HCEC 1CT (cell line): ENCODE data around the gene VPS25.
"Not testable (repeated sequence)": the region's sequence is repeated elsewhere in the genome, so short reads cannot be mapped to it uniquely, and the experiment has no call there.

Experiments
- DNase-seq: peaks from one replicate; pipeline ENCODE4 v3.0.0-alpha.2; 2017

VPS25 gene

DNA sequence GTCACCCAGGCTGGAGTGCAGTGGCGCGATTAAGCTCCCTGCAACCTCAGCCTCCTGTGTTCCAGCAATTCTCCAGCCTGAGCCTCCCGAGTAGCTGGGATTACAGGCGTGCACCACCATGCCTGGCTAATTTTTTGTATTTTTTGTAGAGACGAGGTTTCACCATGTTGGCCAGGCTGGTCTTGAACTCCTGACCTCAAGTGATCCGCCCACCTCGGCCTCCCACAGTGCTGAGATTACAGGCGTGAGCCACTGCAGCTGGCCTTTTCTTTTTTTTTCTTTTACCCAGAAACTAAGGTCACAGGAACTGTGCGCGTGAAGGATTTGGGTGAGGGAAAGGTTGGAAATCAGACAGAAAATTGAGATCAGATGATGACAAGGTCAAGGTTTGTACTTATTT is 3.3 kb upstream of the VPS25 start:
- not testable (repeated sequence) for DNase-seq

DNA sequence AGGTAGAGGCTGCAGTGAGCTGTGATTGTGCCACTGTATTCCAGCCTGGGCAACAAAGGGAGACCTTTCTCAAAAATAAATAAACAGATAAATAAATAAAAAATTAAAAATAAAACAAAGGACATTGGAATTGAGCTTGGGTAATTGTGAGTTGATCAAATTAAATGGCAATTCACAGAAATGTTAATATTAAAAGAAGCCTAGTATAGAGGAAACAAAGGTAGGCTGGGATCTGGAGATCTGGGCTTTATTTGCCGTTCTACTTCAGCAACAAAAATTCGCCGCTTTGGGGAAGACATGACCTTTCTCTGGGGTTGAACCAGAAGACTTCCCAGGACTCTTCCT is 332 bp upstream of the VPS25 start:
- DNase-seq: no peak

DNA sequence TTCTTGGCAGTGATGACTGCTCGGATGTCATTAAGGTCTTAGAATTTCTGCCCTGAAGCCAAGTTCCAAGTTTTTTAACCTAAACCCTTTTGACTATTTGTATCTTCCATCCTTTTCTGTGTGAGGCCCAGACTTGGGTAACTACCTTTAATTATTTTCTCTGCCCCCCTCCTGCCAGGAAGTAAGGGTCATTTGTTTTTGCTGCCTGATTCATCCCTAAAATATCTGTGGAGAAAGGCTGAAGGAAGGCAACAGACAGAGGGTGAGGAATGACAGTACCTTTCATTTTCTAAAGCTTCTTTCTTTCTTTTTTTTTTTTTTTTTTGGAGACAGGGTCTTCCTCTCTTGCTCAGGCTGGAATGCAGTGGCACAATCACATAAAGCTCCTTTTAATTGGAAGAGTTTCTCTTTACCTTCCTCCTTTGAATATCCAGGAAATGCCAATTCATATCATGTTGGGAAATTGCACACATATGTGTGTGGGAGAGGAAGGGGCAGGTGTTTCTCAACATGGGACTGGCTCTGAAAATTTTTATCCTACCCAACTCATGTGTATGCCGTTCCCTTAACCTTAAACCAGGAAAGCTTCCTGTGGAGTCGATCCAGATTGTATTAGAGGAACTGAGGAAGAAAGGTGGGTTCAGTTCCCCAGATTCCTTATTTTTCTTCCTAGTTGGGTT is 957 bp downstream of the VPS25 start:
- peak; percentile 59 for DNase-seq

DNA sequence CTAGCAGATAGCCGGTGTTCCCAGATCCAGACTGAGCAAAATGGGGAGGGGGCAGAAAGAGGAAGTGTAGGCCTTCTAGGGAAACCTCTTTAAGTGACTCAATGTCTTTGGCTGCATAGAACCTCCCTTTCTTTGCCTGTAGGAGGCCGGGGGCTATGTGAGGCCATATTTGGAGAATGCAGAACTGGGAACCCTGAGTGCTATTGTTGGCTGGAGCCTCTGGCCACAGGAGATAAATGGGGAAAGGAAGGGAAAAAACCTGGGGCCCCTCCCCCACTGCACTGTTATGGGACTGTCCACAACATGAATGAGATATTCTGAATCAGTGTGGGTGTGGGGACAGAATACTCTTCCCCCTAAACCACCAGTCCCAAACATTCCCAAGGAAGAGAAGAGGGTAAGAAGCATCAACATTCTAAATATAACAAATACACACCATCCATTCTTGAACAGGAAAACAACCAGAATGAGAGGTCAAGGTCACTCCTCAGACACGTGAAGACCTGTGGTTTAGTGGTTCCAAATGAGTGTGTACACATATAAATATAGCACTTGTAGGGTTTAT is 2.4 kb downstream of the VPS25 start:
- DNase-seq: no peak

DNA sequence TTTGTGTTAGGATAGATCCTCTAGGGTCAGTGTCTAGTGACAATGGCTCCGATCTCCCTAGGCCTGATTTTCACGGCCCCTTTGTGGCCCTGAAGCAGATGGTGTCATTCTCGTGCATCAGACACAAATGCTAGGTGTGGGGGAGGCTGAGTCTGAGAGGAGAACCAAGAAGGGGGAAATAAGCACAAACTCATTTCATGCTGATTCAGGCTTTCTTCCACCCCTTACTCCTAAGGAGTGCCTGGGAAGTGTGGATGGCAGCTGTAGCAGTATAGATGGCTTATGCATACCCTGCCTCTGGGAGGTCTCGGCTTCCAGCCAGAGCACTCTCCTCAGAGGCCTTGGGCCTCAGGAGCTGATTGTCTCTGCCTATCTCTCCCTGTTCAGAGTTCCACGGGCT is 5.3 kb downstream of the VPS25 start:
- DNase-seq: no peak

DNA sequence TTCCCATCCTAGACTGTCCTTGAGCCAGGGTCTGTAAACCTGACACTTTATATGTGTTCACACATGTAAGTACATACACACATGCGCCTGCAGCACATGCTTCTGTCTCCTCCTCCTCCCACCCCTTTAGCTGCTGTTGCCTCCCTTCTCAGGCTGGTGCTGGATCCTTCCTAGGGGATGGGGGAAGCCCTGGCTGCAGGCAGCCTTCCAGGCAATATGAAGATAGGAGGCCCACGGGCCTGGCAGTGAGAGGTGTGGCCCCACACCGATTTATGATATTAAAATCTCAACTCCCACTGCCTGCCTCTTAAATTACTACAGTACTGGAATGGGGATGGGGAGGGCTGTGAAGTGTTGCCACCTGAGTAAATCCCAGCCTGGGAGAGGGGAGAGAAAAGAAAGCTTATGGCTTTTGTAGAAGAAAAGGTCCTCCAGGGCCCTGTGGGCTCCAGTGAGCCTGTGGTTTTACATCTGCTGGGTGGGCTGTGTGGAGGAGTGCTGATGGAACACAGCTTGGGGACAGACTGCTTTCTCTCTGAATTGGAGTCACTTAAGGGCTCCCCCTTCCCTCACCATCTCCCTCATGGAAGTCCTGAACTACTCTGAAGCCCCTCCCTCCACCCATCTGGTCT is 6.2 kb downstream of the VPS25 start:
- no peak for DNase-seq

DNA sequence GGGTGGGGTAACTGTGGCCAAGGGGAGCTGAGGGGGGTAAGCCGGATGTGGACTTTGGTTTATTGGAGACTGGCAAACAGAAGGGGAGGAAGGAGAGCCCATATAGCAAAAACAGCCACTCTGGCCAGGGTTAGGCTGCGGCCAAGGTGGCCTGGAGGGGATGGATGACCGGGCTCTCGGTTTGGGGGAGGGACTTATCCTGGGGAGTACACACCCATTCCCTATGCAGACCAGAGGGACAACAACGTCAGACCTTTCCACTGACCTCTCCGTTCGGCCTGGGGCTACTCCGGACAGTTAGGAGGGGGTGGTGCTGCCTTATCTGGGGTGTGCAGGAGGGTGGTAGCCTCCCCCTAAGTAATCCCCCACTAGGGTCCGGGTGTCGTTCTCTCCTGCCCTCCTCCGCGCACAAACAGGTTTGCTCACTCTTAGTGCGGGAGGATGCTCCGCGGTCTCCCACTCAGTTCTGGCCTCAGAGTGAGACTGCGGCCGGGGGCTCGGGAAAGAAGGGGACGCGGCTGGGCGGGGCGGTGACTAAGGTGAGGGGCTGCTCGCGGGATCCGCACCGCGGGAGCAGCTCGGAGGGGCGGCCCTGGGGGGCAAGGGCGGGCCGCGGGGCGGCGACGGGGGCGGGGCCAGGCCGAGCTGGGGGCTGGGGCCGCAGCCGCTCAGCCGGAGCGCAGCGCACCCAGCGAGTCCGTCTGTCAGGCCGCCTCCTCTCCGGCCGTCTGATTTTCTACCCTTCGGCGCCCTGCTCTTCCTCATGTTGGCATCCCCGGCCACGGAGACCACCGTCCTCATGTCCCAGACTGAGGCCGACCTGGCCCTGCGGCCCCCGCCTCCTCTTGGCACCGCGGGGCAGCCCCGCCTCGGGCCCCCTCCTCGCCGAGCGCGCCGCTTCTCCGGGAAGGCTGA is 6.9 kb downstream of the VPS25 start, which contains the start of gene WNK4:
Gene WNK4 (plus strand): TSS at position 675 of the 915 bp plus-strand sequence. CDS start 89 bp downstream, at position 764.
- peak; percentile 43 for DNase-seq

DNA sequence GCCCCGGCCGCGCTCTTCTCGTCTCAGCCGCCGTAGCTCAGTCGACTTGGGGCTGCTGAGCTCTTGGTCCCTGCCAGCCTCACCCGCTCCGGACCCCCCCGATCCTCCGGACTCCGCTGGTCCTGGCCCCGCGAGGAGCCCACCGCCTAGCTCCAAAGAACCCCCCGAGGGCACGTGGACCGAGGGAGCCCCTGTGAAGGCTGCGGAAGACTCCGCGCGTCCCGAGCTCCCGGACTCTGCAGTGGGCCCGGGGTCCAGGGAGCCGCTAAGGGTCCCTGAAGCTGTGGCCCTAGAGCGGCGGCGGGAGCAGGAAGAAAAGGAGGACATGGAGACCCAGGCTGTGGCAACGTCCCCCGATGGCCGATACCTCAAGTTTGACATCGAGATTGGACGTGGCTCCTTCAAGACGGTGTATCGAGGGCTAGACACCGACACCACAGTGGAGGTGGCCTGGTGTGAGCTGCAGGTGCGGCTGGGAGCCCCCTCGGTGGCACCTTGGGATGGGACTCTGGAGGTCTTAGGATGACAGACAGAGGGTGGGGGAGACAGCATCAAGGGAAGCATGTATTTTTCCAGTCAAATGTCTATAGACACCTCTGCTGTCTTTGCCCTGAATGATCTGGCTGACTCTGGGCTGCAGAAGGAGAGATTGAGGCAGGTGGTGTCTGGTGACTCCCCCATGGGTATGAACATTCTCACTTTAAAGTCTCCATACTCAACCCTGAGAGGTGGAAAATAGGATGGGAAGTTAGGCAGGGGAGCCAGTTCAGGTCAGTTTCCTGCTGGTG is 7.8 kb downstream of the VPS25 start:
- no peak for DNase-seq

DNA sequence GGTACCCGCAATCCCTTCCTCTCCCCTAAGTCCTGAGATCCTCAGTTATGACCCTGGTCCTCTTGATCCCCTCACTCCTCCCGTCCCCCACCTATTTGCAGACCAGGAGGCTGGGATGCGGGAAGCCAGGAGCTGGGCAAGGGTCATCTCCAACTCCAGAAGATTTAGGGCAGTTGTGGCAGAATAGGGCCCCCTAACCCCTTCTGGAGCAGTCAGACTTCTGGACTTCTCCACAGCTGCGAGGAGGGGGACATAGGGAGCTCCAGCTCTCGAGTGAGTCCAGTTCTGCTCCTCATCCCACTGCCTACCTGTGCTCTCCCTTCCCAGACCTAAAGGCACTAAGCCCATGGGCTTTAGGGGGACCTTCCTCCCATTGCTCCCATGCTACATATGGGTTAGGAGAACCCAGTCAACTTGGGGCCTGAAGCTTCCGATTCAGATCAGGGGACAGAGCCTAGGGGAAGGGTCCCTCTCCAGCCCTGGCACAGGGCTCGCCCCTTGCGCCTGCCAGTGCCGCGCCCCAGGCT is 8.5 kb downstream of the VPS25 start:
- DNase-seq: no peak

DNA sequence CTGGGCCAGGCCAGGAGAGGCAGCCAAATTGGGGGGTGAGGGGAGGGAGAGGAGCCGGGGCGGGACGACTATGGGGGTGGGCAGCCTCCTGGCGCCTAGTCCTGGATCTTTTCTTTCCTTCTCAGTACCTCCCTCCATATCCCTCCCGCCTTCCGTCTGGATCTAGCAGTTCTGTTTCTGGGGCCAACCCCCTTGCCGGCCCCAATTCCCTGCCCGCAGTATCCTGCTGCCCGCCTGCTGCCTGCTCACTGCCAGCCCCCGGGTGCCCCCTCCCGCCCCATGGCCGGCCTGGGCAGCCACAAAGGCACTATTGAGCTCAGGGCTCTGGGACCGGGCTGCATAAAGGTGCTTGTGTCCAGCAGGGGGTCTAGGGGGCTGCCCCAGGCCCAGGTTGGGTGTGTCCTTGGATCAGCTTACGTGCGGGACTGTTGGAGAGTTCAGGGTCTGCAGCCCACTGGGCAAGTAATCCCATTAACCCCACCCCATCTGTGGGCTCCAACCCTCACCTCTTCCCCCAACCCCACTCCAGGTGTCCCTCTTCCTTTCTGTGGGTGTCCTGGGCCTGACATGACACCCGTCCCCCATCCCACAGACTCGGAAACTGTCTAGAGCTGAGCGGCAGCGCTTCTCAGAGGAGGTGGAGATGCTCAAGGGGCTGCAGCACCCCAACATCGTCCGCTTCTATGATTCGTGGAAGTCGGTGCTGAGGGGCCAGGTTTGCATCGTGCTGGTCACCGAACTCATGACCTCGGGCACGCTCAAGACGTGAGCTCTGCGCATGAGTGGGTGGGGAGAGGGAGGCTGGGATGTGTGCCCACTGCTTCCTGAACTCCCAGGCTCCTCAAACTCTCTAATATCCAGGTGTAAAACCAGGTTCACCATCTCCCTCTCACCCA is 9.2 kb downstream of the VPS25 start:
- DNase-seq: no peak

DNA sequence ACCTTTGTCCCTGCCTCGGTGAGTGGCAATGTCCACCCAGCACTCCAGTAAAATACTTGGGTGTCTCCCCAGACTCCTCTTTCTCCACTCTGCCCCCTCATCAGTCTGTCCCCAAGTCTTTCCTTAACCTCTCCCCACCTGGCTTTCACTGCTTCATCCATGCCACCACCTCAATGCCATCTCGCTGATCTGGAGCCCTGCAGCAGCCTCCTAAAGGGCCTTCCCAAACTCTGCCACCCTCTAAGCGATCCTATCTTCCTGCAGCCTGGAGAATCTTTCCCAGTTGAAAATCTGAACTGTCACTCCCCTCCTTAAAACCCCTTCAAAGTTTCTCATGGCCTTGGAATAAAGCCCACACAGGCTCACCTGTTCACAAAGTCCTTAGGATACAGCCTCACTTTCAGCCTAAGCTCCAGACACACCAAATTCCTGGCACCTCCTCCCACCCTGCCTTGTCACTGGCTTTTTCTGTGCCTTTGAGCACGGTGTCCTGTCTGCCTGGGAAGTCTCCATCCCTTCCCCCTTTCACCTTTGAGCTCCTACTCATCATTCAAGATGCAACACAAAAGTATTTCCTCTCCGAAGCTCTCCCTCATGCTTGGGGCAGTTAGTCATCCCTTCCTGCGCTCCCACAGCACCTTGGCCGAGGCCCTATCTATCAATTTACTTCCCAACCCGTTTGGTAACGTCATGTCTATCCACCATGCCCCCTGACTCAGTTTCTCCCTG is 10.0 kb downstream of the VPS25 start:
- DNase-seq: peak; percentile 85

DNA sequence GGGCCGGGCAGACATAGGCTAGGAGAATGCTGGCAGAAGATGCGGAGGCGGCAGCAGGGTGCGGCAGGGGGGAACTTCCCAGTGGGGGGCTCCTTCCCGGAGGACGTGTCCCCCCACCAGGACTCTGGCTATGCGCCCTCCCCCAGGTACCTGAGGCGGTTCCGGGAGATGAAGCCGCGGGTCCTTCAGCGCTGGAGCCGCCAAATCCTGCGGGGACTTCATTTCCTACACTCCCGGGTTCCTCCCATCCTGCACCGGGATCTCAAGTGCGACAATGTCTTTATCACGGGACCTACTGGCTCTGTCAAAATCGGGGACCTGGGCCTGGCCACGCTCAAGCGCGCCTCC is 10.5 kb downstream of the VPS25 start:
- DNase-seq: no peak

DNA sequence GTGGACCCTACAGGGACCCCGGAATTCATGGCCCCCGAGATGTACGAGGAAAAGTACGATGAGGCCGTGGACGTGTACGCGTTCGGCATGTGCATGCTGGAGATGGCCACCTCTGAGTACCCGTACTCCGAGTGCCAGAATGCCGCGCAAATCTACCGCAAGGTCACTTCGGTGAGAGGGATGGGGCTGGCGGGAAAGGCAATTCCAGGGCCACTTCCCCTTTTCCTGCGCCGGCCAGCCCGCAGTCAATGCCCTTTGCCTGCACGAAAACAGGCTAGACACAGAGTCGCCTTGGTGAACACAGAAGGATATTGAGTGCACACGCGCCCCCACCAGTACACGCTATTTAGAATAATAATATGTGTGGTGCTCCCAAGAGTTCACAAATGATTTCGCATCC is 11.2 kb downstream of the VPS25 start:
- DNase-seq: no peak

DNA sequence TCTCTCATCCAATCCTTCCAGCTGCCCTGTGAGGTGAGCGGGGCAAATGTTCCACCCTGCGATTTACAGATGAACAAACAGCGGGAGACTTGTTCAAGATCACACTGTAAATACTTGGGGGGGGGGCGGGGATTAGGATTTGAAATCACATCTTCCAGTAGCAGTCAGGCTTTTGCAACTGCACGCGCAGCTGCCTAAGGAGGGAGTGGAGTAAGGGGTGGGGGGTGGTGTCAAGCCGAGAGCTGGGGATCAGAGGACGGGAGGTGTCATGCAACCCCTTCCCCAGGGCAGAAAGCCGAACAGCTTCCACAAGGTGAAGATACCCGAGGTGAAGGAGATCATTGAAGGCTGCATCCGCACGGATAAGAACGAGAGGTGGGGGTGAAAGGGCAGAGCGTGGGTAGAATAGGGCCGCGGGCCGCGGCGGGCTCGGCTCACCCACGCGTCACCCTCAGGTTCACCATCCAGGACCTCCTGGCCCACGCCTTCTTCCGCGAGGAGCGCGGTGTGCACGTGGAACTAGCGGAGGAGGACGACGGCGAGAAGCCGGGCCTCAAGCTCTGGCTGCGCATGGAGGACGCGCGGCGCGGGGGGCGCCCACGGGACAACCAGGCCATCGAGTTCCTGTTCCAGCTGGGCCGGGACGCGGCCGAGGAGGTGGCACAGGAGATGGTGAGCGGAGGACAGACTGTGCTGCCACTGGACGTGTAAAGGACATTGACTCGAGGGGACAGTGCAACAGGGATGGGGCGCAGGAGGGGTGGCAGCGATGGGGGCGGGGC is 11.8 kb downstream of the VPS25 start:
- no peak for DNase-seq

DNA sequence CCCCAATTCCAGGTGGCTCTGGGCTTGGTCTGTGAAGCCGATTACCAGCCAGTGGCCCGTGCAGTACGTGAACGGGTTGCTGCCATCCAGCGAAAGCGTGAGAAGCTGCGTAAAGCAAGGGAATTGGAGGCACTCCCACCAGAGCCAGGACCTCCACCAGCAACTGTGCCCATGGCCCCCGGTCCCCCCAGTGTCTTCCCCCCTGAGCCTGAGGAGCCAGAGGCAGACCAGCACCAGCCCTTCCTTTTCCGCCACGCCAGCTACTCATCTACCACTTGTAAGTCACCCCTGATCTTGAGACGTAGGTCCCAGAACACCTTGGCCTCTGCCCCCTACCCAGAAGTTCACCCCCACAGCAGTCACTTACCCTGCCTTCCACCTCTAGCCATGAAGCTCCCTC is 14.0 kb downstream of the VPS25 start:
- DNase-seq: no peak

DNA sequence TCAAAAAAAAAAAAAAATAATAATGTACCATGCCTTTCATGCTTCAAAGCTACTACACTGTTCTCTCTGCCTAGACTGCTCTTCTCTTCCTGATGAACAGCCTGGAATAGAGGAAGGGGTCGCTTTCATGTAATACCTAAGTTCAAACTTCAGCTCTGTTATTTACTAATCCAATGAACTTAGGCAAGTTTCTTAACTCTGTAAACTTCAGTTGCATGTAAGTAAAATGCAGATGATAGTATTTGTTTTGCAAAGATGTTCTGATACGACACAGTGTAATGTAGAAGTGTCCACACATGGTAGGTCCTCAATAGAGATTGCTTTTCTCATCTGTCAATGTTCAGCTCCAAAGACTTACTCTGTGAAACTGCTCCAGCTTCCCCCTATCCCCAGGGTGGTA is 18.7 kb downstream of the VPS25 start:
- DNase-seq: no peak

DNA sequence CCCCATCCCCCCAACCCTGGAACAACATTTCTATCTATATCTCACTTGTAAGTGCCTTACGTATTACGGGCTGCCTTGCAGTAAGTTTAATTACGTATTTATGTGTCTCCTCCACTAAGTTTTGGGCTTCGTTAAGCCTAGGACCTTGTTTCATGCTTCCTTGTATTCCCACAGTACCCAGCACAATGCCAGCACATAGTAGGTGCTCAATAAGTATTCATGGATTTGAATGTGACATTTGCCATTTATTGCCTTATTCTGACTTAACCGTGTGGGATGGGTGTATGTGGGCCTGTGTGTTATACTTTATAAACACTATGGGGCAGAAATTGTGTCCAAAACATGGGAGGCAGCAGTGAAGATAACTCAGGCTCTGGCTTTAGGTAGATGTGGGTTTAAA is 19.3 kb downstream of the VPS25 start:
- DNase-seq: no peak

DNA sequence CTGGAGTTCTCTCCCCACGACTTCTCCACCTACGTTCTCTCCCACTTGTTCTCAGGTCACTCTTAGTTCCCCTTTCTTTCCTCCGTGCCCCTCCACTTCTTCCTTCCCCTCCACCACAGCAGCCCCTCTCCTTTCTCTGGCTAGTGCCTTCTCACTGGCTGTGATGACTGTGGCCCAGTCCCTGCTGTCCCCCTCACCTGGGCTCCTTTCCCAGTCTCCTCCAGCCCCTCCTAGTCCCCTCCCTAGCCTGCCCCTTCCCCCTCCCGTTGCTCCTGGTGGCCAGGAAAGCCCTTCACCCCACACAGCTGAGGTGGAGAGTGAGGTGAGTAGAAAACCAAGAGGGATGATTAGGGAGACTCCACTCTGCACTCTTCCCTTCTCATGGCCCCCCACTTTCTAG is 21.8 kb downstream of the VPS25 start:
- DNase-seq: no peak

DNA sequence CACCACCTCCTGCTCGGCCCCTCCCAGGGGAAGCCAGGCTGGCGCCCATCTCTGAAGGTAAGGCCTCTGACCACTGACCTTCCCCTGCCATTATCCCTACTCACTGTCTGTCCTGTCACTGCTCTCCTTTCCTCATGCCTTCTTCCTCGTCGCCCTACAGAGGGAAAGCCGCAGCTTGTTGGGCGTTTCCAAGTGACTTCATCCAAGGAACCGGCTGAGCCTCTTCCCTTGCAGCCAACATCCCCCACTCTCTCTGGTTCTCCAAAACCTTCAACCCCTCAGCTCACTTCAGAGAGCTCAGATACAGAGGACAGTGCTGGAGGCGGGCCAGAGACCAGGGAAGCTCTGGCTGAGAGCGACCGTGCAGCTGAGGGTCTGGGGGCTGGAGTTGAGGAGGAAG is 22.2 kb downstream of the VPS25 start:
- DNase-seq: no peak
